Endothelial cell of umbilical vein (primary cell): Measurements from ENCODE around the gene LTA4H. TPM values are rescaled to one million over a fixed set of nuclear protein-coding genes. Genes with fewer than 3 reads are reported as not detected.

Experiments
- BruUV-seq: library from RNA; stranded (reverse); fragments of 400-500 nt; replicated peaks from 2 replicates; lab custom pipeline; 2021; lab: Mats Ljungman, UMichigan
- CTCF ChIA-PET: fragments of 300-600, 350-600 bp; sonication (Branson Sonifier 250); formaldehyde crosslinking; loops from one replicate; lab custom pipeline; 2021; ENCODE audit warnings: antibody characterized with exemption, inconsistent platforms; lab: Charles Lee
- POLR2A ChIA-PET: fragments of 300-600, 350-600 bp; sonication (Branson Sonifier 250); formaldehyde crosslinking; loops from one replicate; lab custom pipeline; 2021; ENCODE audit warnings: antibody characterized with exemption, inconsistent platforms; lab: Charles Lee
- DNase-seq: peaks from one replicate; pipeline ENCODE4 v3.0.0-alpha.2; 2011; ENCODE audit warnings: low read depth, low spot score
- FAIRE-seq: peaks from 2 replicates; lab custom pipeline; 2011; peaks lifted over from hg19 to GRCh38; lab: Jason Lieb, UNC
- H2AFZ ChIP-seq: 2 replicates; pipeline ENCODE4 v1.6.0; 2012; ENCODE audit warnings: low read depth, low read length, control low read depth, inconsistent platforms
- H3K27ac ChIP-seq: 2 replicates; pipeline ENCODE4 v1.5.1; 2011; ENCODE audit warnings: low read depth, mild to moderate bottlenecking, control low read depth, low read length, moderate library complexity; ENCODE audit not compliant: insufficient read depth
- H3K27me3 ChIP-seq, 2 experiments: 2 replicates each; pipeline versions ENCODE4 v1.6.0 to v1.6.1; 2011; ENCODE audit warnings: low read length in 2 of 2, mixed read lengths in 1 of 2; ENCODE audit not compliant: control insufficient read depth in 2 of 2, insufficient read depth in 2 of 2
- H3K36me3 ChIP-seq, 2 experiments: 2 replicates in 1 of 2; 3 replicates in 1 of 2; pipeline ENCODE4 v1.5.1; 2011; ENCODE audit warnings: low read length in 2 of 2, mild to moderate bottlenecking in 1 of 2, moderate library complexity in 1 of 2; ENCODE audit not compliant: control insufficient read depth in 2 of 2, insufficient read depth in 2 of 2; ENCODE audit errors: extremely low read depth in 1 of 2
- H3K4me1 ChIP-seq: 3 replicates; pipeline ENCODE4 v1.5.1; 2011; ENCODE audit warnings: mild to moderate bottlenecking, low read length; ENCODE audit not compliant: control insufficient read depth, insufficient read depth; ENCODE audit errors: extremely low read depth
- H3K4me2 ChIP-seq: 2 replicates; pipeline ENCODE4 v1.6.1; 2011; ENCODE audit warnings: low read length, control low read depth, mixed read lengths; ENCODE audit not compliant: insufficient read depth
- H3K4me3 ChIP-seq, 3 experiments: fragments of 200-600 bp in 1 of 3; sonication (generic), shearing (Covaris generic) in 1 of 3; replicated peaks in 1 of 3; 2 replicates each; pipeline ENCODE4 v1.5.1; 2011 to 2016; ENCODE audit warnings: control low read depth in 3 of 3, low read length in 3 of 3, mild to moderate bottlenecking in 2 of 3, inconsistent platforms in 1 of 3, low read depth in 1 of 3, moderate library complexity in 1 of 3; ENCODE audit not compliant: insufficient read depth in 1 of 3
- H3K79me2 ChIP-seq: 2 replicates; pipeline ENCODE4 v1.6.0; 2012; ENCODE audit warnings: low read length, inconsistent platforms; ENCODE audit not compliant: control insufficient read depth, insufficient read depth
- H3K9ac ChIP-seq: replicated peaks from 2 replicates; pipeline ENCODE3; 2011; ENCODE audit warnings: low read length, control low read depth; ENCODE audit not compliant: insufficient read depth; ENCODE audit errors: extremely low read depth
- H3K9me1 ChIP-seq: replicated peaks from 3 replicates; pipeline ENCODE4 v1.6.0; 2011; ENCODE audit warnings: mild to moderate bottlenecking, low read length; ENCODE audit not compliant: control insufficient read depth, insufficient read depth; ENCODE audit errors: extremely low read depth
- H3K9me3 ChIP-seq: replicated peaks from 2 replicates; pipeline ENCODE4 v1.5.1; 2012; ENCODE audit warnings: low read length, inconsistent platforms; ENCODE audit not compliant: control insufficient read depth, insufficient read depth
- H4K20me1 ChIP-seq: replicated peaks from 2 replicates; pipeline ENCODE3; 2011; ENCODE audit warnings: mild to moderate bottlenecking, low read length; ENCODE audit not compliant: control insufficient read depth, insufficient read depth; ENCODE audit errors: extremely low read depth
- CTCF ChIP-seq, 2 donors: IDR thresholded peaks; 1 replicate in 1 of 2; 2 replicates in 1 of 2; pipeline ENCODE4 v1.5.1; 2011; ENCODE audit warnings: low read length in 2 of 2, mild to moderate bottlenecking in 2 of 2, moderate library complexity in 2 of 2, control low read depth in 1 of 2, inconsistent platforms in 1 of 2, low read depth in 1 of 2; ENCODE audit not compliant: insufficient read depth in 1 of 2; ENCODE audit errors: extremely low read depth in 1 of 2
- EZH2 ChIP-seq: IDR thresholded peaks from 2 replicates; pipeline ENCODE4 v1.6.1; 2012; ENCODE audit warnings: borderline replicate concordance, low read depth, mild to moderate bottlenecking, moderate library complexity, low read length, inconsistent platforms; ENCODE audit not compliant: severe bottlenecking
- FOS ChIP-seq: IDR thresholded peaks from 2 replicates; pipeline ENCODE4 v1.6.1; 2011; ENCODE audit warnings: mild to moderate bottlenecking, low read length, moderate library complexity, borderline replicate concordance; ENCODE audit not compliant: insufficient read depth
- GATA2 ChIP-seq: IDR thresholded peaks from 2 replicates; pipeline ENCODE4 v1.7.0; 2011; ENCODE audit warnings: low read depth, mild to moderate bottlenecking, moderate library complexity, mixed read lengths, low read length; ENCODE audit not compliant: insufficient read length, insufficient read depth
- JUN ChIP-seq: IDR thresholded peaks from 2 replicates; pipeline ENCODE4 v1.6.1; 2011; ENCODE audit warnings: borderline replicate concordance, low read depth; ENCODE audit not compliant: insufficient read length, insufficient read depth
- MYC ChIP-seq: IDR thresholded peaks from one replicate; pipeline ENCODE4 v1.6.1; 2011; ENCODE audit warnings: mild to moderate bottlenecking, low read depth, low read length
- POLR2A ChIP-seq: IDR thresholded peaks from 2 replicates; pipeline ENCODE4 v1.6.1; 2012; ENCODE audit warnings: low read depth, mild to moderate bottlenecking, control low read depth, low read length
- POLR2AphosphoS5 ChIP-seq: IDR thresholded peaks from 2 replicates; pipeline ENCODE4 v1.6.1; 2012; ENCODE audit warnings: low read depth, mild to moderate bottlenecking, control low read depth, low read length, moderate library complexity; ENCODE audit not compliant: insufficient read depth
- dilution Hi-C: fragments of 300-500 bp; cut with MboI; formaldehyde crosslinking; loops from one replicate; pipeline ENCODE4 v1.15.0; 2019; ENCODE audit warnings: low sequenced_read_pairs; ENCODE audit not compliant: extremely low pct_ligation_motif_present
- intact Hi-C: fragments of 100-400 bp; cut with micrococcal nuclease; formaldehyde crosslinking; loops from one replicate; pipeline ENCODE4 v1.10.0; 2022
- polyA plus RNA-seq, 4 experiments: library from polyadenylated mRNA; depleted of rRNA in 3 of 4; stranded (reverse) in 3 of 4; unstranded in 1 of 4; fragments of >200 nt; gene quantifications; 2 replicates each; pipeline versions ENCODE4 v1.2.1 to v1.2.3, GENCODE V29; 2011 to 2012; ENCODE audit warnings: missing spikeins in 1 of 4
- total RNA-seq: library from RNA; stranded (reverse); gene quantifications from 2 replicates; pipeline ENCODE4 v1.2.3, GENCODE V29; 2021
- TF ChIP-seq, protein P1 (sequence below): IDR thresholded peaks from 2 replicates; pipeline ENCODE4 v1.6.1; 2011; ENCODE audit not compliant: insufficient read depth, insufficient read length

The LTA4H gene
- total and polyA plus RNA-seq, 2 donors (not counting 3 experiments of a cell fraction or from before 2014, with no cell fraction given), result 77.1 to 85.2 TPM

- no peak for TF ChIP-seq JUN
- no peak for TF ChIP-seq MYC
- TF ChIP-seq POLR2AphosphoS5, result no peak
- TF ChIP-seq CTCF (IDR thresholded peaks at IDR 0.05; ENCODE audit: extremely low read depth in 1 of 2, insufficient read depth in 1 of 2, low read depth in 1 of 2, low read length in 2 of 2), result no peak
- TF ChIP-seq POLR2A, result no peak
- TF ChIP-seq GATA2, result no peak
- no peak for TF ChIP-seq FOS
- TF ChIP-seq, protein P1, sequence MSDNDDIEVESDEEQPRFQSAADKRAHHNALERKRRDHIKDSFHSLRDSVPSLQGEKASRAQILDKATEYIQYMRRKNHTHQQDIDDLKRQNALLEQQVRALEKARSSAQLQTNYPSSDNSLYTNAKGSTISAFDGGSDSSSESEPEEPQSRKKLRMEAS, result no peak
- TF ChIP-seq EZH2, result no peak
These were observed 28.7 kb downstream of the LTA4H start for GRCh38 chr12:96006727-96007126.

More at GRCh38 chr12:96006727-96007126, 28.7 kb downstream of the LTA4H start:
- POLR2A ChIA-PET, result no interaction called here
- no peak overlapping the region for H3K9ac ChIP-seq
- H3K4me2 ChIP-seq, result no peak overlapping the region
- H3K79me2 ChIP-seq, result no peaks in the 10 kb centered on the region
- H3K9me1 ChIP-seq, result no peaks in the 10 kb centered on the region
- H3K9me3 ChIP-seq, result no peaks in the 10 kb centered on the region
- H3K4me1 ChIP-seq, result no peaks in the 10 kb centered on the region
- H3K27me3 ChIP-seq, result no peaks in the 10 kb centered on the region
- intact Hi-C loops, result no loop called here
- no peak for FAIRE-seq
- no peaks in the 10 kb centered on the region for H4K20me1 ChIP-seq
- H2AFZ ChIP-seq, result no peak overlapping the region
- BruUV-seq, result no TSS peak
- H3K36me3 ChIP-seq, result peaks cover 8 to 24% of the 10 kb centered on the region in 2 experiments
- CTCF ChIA-PET, result interaction anchor here (1.0 to 2.0 kb wide), 2 partner anchors 8 to 16 kb away, joined by 3 to 10 read pairs; no protein-coding TSS in a partner anchor
- no peak for DNase-seq
- dilution Hi-C loops, result no loop called here
- H3K4me3 ChIP-seq, result no peak overlapping the region
- no peak overlapping the region for H3K27ac ChIP-seq
